ENCODE results near the gene DIP2C.
"Not testable (repeated sequence)": the region's sequence is repeated elsewhere in the genome, so short reads cannot be mapped to it uniquely, and the experiment has no call there.

DIP2C gene

DNA sequence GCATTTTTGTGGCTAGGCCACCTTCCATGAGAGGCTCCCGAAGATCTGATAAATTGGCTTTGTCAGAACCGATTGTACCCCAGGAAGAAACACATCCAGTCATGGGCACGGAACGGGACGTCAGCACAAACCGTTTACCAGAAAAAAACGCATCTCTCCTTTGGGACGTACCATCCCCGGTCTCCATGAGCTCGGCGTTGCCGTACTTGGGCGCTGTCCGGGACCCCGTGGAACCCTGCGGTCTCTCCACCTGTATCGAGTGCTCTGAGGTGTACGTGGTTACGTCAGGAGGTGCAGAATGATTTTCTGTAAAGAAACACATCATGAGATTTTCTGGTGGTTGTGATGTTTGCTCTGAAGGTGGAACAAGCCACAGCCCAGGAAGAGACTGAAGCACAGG lies 270.6 kb downstream of the DIP2C start:
- no peak for DNase-seq (ENCODE audit: low spot score)

DNA sequence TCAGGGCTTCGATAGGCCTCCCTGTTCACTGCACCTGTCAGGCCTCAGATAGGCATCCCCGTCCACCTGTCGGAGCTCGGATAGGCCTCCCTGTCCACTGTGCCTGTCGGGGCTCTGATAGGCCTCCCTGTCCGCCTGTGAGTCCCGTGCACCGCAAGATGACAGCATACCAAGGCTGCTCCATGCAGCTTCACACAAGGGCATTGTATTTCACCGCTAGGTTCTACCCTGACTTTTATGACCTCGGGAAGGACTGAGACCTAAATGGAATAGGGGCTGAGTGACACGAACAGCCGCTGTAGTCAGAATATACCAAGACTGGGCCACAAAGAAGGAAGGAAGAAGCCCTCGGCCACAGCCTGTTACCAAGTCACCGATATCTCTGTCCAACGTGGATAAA lies 271.2 kb downstream of the DIP2C start:
- DNase-seq (ENCODE audit: low spot score): no peak

DNA sequence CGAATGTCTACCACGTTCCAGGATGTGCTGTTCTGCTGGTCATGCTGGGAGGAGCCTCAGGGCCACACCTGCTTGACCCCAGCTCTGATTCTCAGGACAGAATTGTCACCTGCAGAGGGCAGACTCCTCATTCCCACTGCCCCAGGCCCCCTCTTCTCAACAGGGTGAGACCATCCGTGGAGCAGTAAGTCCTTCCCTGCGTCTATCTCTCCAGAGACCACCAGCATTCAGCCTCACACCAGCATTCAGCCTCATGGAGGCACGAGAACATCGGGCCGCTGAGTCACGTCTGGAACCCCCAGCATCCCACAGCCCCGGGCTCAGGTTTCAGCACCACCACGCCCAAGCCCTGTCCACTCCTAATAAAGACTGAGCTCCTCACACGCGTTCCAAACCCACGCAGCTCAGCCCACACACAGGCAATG lies 273.4 kb downstream of the DIP2C start:
- no peak for DNase-seq (ENCODE audit: low spot score)

DNA sequence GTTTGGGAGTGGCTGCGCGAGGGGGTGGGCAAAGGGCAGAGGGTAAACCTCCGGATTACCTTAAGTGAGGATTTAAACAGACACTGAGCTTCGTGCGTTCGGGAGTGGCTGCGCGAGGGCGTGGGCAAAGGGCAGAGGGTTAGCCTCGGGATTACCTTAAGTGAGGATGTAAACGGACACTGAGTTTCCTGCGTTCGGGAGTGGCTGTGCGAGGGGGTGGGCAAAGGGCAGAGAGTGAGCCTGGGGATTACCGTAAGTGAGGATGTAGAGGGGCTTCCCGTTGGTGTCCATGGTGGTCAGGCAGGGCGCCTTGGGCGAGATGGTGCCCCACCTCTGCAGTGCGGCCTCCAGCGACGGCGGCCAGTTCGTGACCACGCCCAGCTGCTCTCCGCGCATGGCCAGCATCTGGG lies 275.8 kb downstream of the DIP2C start:
- no peak for DNase-seq (ENCODE audit: low spot score)

DNA sequence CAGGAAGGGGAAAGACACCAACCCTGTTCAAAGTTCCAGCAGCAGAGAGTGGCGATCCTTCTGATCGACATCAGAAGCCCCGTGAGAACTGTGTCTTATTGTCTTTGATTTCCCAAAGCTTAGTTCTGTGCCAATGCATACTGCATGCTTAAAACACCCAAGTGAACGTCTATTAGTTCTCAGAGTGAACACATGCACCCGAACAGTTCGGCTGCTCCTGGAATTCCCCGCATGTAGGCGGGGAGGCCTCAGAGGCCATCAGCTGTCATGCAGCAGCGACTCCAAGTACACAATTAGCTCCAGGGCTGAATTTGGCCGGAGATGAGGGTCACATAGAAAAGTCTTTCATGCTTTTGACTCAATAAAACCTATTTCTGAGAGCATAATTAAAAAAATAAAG lies 277.4 kb downstream of the DIP2C start:
- DNase-seq (ENCODE audit: low spot score): no peak

DNA sequence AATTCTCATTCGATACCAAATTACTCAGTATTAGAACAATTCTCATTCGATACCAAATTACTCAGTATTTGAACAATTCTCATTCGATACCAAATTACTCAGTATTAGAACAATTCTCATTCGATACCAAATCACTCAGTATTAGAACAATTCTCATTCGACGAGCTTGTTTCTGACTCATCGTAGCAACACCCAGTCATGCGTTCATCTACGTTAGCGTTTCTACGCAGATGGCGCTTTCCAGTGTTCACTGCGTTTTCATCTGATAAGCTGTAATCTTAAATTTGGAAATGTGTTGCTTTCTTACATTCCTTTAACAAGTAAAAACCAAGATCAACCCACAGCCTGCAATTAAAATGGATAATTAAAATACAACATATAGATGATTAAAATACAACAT lies 277.9 kb downstream of the DIP2C start:
- DNase-seq (ENCODE audit: low spot score): no peak

DNA sequence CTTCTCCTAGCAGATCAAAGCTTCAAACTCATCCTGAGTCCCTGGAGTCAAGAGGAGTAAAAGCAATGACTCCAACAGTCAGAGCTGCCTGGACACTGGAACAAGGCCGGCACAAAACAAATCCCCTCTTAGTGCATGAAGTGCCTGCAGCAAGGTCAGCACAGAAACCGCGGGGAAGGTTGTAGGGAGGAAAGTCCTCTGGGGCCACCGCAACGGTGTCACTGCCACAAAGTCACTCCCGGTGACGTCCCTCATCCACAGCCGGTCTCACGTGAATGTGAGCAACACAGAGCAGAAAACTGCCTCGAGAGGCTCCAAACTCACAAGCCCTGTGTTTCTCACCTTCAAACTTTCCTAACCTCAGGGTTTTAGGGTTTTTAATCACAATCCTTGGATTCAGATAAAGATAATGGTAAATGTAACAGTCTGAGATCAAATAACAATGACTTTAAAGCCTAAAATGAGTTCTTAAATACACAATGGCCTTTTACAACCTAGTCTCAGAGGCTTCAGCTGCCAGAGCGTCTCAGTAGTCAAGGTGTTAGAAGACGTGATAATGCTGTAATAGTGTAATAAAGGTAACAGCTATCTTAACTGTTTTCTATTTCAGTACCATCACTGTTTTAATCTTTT lies 279.9 kb downstream of the DIP2C start:
- DNase-seq (ENCODE audit: low spot score): no peak

DNA sequence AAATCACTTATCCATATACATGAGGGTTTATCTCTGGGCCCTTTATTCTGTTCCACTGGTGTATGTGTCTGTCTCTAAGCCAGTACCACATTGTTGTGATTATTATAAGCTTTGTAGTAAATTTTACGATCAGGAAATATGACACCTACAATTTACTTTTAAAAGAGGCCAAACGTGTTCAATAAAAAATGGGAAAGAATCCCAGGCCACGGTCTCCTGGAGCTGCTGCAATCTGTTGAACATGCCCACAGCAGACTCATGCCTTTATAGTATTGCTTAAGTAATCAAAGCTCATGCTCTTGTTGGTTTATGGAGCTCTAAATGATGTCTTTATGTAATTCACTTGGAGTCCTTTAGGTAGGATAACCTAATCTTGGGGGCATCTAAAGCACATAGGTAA lies 281.2 kb downstream of the DIP2C start:
- DNase-seq (ENCODE audit: low spot score): no peak

DNA sequence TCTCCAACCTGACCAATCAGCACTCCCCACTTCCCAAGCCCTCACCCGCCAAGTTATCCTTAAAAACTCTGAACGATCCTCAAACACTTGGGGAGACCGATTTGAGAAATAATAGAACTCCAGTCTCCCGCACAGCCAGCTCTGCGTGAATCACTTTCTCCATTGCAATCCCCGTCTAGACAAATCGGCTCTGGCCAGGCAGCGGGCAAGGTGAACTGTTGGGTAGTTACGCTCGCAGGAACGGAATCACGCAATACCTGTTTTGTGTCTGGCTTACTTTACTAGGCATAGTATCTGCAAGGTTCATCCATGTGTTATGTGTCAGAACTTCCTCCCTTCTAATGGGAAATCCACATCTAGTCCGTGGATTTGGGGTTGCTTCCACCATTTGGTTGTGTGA lies 282.5 kb downstream of the DIP2C start:
- no peak for DNase-seq (ENCODE audit: low spot score)

DNA sequence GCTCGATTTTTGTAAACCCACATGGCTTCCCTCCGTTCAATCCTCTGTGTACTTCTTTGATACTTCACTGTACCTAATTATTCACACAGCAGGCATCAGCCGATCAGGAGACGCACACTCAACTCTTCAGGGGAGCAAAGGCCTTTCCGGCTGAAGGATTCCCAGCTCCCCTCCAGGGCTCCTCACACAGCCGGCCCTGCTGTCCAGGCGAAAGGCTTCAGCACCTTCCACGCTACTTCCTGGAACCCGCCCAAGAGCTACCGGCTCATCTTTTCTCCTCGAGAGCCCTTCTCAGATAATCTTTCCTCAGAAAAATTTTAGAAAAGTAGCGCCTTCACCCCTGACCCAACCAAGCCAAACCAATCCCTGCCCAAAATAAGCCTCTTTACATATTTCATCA lies 283.8 kb downstream of the DIP2C start:
- DNase-seq (ENCODE audit: low spot score): no peak

DNA sequence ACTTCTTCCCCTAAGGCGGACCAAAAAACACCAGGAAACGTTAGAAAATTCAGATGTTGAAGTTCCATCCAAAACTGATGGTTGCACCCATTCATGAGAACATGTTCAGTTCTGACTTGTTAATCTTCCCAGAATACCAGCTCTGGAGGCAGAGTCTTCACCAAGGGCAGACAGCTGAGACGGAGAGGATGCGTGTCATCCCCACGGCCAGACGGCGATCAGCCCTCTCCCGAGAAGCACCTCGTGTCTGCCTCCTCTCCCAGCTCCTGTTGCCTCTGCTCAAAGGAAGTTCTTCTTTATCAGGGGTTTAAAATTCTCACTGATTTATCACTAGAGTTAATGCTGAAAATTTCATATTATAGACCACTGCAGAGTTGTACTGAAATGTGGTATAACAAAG lies 284.5 kb downstream of the DIP2C start:
- no peak for DNase-seq (ENCODE audit: low spot score)

DNA sequence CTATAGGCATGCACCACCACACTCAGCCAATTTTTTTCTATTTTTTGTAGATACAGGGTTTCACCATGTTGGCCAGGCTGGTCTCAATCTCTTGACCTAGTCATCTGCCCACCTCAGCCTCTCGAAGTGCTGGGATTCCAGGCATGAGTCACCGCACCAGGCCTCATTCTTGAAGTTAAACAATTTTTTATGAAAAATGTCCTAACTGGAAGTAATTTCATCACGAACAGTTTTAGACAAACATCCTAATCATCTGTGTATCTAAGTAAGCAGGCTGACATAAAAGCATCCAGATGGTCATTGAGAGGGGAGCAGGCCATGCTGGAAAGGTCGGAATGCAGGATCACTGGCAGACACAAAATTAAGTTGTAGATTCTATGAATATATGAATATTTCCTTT lies 285.1 kb downstream of the DIP2C start:
- no peak for DNase-seq (ENCODE audit: low spot score)

DNA sequence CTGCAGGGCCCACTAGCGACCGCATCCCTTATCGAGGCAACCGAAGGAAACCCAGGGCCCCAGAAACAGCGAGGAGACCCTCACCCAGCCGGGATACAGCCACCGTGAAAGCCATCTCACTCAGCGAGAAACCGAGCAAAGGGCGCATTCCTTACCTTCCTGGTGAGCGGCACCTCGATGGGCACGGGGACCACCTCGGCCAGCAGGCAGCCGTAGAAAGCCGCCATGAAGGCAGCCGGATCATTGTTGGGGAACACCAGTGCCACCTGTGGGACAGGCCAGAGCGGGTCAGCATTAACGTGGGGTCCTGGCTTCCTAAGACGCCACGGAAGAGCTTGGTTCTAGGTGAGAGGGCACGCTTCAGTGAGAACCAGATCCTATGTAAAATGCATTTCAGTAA lies 290.5 kb downstream of the DIP2C start:
- no peak for DNase-seq (ENCODE audit: low spot score)

DNA sequence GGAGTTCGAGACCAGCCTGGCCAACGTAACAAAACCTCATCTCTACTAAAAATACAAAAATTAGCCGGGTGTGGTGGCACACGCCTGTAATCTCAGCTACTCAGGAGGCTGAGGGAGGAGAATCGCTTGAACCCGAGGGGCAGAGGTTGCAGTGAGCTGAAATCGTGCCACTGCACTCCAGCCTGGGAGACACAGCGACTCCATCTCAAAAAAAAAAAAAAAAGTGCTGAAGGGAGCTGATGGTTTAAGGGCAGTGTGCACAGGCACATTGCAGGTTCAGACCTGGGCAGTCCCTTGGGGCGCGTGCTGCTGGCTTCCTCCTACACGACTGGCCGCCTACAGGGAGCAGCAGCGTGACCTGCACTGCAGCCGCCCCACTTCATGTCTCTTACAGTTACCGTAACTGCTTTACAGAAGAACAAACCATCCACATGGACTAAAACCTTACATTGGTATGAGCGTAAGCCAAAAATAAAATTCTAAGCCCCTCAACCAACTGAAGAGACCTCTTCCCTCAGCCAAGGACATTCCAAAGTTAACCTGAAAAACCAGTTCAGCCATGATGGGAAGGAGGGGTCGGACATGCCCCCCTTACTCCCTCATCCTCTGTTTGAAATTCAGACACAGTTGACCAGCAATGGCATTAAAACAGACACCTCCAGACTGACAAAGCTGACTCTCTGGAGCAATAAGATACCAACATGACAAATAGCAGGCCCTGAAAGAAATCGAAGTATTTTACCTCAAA lies 292.0 kb downstream of the DIP2C start:
- DNase-seq (ENCODE audit: low spot score): no peak

DNA sequence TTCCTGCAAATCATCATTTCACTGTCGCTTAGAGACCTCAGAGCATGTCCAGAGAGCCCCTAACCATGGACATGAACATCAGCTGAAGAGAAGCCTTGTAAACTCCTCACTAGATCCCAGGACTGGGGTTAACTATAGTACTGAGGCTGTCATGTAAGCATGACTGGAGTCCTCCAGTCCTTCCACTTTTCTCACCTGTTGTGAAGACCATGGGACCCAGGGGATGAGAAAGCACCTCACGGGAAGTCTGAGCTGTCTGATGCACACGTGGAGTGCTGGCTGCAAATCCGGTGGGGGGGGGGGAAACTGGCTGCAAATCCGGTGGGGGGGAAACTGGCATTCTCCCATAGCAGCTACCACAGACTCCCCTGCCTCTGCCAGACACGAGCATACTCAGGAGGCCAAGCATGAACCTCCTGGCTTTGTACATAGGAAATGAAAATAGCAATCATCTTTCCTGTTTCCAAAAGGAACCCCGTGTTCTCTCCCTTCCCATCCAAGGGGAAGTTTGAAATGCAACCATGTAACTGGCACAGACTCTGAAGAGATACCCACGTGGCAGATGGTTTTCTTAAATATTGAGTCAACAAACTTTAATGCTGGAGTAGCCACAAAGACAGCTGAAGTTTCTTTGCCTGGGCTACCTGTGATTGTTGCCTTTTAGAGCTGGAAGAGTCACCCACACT lies 292.8 kb downstream of the DIP2C start:
- no peak for DNase-seq (ENCODE audit: low spot score)

DNA sequence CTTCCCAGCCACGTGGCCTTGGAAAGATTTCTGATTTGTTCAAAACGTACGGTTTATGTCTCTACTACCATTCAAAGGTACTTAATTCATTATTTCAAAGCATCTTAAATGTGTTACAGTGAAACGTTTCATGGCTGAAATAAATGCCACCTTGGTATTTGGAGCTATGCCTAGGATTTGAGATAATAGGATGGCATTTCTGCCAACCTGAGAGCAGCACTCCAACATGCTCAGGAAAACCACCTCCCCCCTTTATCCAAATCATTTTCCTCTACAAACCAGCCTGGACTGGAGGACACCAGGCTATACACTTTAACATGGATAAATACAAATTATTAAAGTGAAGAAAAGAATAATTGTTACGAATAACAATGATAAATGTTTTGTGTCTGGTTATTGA lies 293.4 kb downstream of the DIP2C start:
- no peak for DNase-seq (ENCODE audit: low spot score)

DNA sequence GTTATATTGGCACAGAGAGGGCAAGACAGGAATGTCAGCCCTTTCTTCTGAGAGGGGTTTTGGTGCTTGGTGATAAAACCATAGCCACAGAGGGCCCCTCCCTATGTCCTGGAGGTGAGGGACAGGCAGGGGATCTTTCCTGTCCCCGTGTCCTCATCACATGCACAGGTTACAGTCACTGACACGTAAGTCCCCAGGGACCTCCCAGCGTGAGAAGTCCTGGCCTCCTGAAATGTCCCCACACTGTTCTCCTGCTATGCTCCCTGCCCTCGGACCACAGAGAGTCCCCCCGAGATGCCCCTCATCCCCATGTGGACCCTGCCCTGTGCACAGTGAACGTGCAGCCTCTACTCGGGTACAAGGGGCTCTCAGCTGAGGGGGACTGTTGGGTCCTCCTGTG lies 293.8 kb downstream of the DIP2C start:
- no peak for DNase-seq (ENCODE audit: low spot score)

DNA sequence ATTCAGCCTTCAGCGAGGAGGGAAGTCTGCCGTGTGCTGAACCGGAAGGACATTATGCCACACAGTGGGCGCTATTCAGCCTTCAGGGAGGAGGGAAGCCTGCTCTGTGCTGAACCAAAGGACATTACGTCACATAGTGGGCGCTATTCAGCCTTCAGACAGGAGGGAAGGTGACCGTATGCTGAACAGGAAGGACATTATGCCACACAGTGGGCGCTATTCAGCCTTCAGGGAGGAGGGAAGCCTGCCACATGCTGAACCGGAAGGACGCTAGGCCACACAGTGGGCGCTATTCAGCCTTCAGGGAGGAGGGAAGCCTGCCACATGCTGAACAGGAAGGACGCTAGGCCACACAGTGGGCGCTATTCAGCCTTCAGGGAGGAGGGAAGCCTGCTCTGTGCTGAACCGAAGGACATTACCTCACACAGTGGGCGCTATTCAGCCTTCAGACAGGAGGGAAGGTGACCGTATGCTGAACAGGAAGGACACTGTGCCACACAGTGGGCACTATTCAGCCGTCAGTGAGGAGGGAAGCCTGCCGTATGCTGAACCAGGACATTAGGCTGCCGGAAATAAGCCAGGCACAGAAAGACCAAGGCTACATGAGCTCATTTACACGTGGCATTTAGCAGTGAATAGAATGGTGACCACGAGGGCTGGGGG lies 294.9 kb downstream of the DIP2C start:
- DNase-seq (ENCODE audit: low spot score): not testable (repeated sequence)

DNA sequence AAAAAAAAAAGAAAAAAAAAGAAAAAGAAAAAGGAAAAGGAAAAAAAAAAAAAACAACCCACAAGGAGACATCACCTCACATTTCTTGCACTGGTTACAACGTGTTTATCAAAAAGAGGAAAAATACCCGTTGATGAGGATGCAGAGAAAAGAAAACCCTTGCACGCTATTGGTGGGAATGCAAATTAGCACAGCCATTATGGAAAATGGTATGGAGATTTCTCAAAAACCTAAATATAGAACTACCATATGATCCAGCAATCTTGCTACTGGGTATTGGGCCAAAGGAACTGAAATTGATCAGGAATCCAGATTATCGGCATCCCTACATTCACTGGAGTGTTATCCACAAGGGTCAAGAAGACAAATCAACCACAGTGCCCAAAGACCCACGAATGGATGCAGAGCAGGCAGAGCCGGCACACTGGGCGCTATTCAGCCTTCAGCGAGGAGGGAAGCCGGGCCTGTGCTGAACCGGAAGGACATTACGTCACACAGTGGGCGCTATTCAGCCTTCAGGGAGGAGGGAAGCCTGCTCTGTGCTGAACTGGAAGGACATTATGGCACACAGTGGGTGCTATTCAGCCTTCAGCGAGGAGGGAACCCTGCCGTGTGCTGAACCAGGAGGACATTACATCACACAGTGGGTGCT lies 295.6 kb downstream of the DIP2C start:
- DNase-seq (ENCODE audit: low spot score): no peak

DNA sequence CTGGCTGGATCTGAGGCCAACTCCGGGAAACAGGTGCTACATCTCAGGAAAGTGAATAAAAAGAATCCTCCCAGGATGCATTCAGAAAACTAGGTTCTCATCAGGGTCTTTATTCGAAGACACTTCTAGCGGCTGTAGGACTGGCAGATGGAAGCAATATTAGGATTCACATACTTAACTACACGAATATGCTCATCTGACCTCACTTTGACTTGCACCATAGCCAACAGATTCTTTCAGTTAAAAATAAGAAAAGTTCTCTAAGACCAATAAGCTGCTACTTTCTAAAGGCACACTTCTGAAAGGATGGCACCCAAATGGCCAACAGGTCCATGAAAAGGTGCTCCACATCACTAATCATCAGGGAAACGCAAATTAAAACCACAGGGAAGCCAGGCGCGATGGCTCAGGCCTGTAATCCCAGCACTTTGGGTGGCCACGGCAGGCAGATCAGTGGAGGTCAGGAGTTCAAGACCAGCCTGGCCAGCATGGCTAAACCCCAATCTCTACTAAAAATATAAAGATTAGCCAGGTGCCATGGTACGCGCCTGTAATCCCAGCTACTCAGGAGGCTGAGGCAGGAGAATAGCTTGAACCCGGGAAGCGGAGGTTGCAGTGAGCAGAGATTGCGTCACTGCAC lies 296.2 kb downstream of the DIP2C start:
- DNase-seq (ENCODE audit: low spot score): no peak

DNA sequence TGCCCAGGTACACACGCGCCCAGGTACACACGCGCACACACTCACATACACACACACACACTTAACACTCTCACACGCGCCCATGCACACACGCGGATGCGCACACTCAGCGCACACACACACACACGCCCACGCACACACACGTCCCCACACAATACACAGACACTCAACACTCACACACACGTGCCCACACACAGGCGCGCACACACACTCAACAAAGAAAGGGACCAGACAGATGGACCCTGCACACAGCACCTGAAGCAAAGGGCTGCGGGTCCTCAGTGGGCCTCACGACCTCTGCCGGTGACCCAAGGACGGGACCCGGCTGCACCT lies 296.8 kb downstream of the DIP2C start:
- no peak for DNase-seq (ENCODE audit: low spot score)
